ENCODE data around the gene UBE2J2.

Gene UBE2J2

GRCh38 chr1:1321477-1321876 lies 47.8 kb upstream of the UBE2J2 start:
- peaks cover 66% of the 10 kb centered on the region for H3K79me2 ChIP-seq (ENCODE audit: control insufficient read depth, low read length)
- H3K4me2 ChIP-seq (ENCODE audit: low read length), result no peak overlapping the region
- H4K20me1 ChIP-seq (ENCODE audit: control insufficient read depth, insufficient read depth, low read depth, low read length), result peaks cover 18% of the 10 kb centered on the region
- H3F3A ChIP-seq (ENCODE audit: control insufficient read depth, insufficient read depth), result peaks cover 9% of the 10 kb centered on the region; the same call in 1 of the 2 replicates
- H3K27ac ChIP-seq (ENCODE audit: low read depth, low read length), result no peak overlapping the region
- peaks cover 53% of the 10 kb centered on the region for H3K36me3 ChIP-seq (ENCODE audit: control insufficient read depth, low read length)
- H3K9me3 ChIP-seq (ENCODE audit: control insufficient read depth, insufficient read depth, low read length), result no peaks in the 10 kb centered on the region
- no peaks in the 10 kb centered on the region for H3K9me2 ChIP-seq (replicated peaks; ENCODE audit: control insufficient read depth, low read length)
- TF ChIP-seq EZH2phosphoT487 (IDR thresholded peaks at IDR 0.05; ENCODE audit: borderline replicate concordance, low read length) (no peak), CTCF (IDR thresholded peaks at IDR 0.05; ENCODE audit: low read depth, low read length, poor library complexity, severe bottlenecking) (no peak)
- H3K27me3 ChIP-seq (ENCODE audit: control insufficient read depth, low read length), result no peaks in the 10 kb centered on the region
- no peak overlapping the region for H3K4me3 ChIP-seq (ENCODE audit: low read length)
- H3K4me1 ChIP-seq (ENCODE audit: control insufficient read depth, low read length), result peaks cover 26% of the 10 kb centered on the region

- Histone ChIP-seq H3K79me2 (ENCODE audit: control insufficient read depth, low read length) (peaks cover 60% of the 10 kb centered on the region), H3K36me3 (ENCODE audit: control insufficient read depth, low read length) (peaks cover 53% of the 10 kb centered on the region), H3K9me3 (ENCODE audit: control insufficient read depth, insufficient read depth, low read length) (no peaks in the 10 kb centered on the region), H3K4me2 (ENCODE audit: low read length) (no peak overlapping the region), H3K27me3 (ENCODE audit: control insufficient read depth, low read length) (no peaks in the 10 kb centered on the region), H3K9me2 (replicated peaks; ENCODE audit: control insufficient read depth, low read length) (no peaks in the 10 kb centered on the region), H3F3A (ENCODE audit: control insufficient read depth, insufficient read depth) (peaks cover 9% of the 10 kb centered on the region; the same call in 1 of the 2 replicates), H4K20me1 (ENCODE audit: control insufficient read depth, insufficient read depth, low read depth, low read length) (peaks cover 18% of the 10 kb centered on the region), H3K27ac (ENCODE audit: low read depth, low read length) (no peak overlapping the region), H3K4me1 (ENCODE audit: control insufficient read depth, low read length) (peaks cover 20% of the 10 kb centered on the region), H3K4me3 (ENCODE audit: low read length) (no peak overlapping the region)
- TF ChIP-seq CTCF (IDR thresholded peaks at IDR 0.05; ENCODE audit: low read depth, low read length, poor library complexity, severe bottlenecking), result no peak
- TF ChIP-seq EZH2phosphoT487 (IDR thresholded peaks at IDR 0.05; ENCODE audit: borderline replicate concordance, low read length), result no peak
Observed at GRCh38 chr1:1320666-1321448, 47.2 kb upstream of the UBE2J2 start.

GRCh38 chr1:1319646-1319941 lies 45.9 kb upstream of the UBE2J2 start:
- Histone ChIP-seq H3K79me2 (ENCODE audit: control insufficient read depth, low read length) (peaks cover 55% of the 10 kb centered on the region), H3K9me2 (replicated peaks; ENCODE audit: control insufficient read depth, low read length) (no peaks in the 10 kb centered on the region), H3F3A (ENCODE audit: control insufficient read depth, insufficient read depth) (peaks cover 9% of the 10 kb centered on the region; the same call in 1 of the 2 replicates), H3K4me3 (ENCODE audit: low read length) (no peak overlapping the region), H3K4me1 (ENCODE audit: control insufficient read depth, low read length) (peaks cover 11% of the 10 kb centered on the region), H3K27me3 (ENCODE audit: control insufficient read depth, low read length) (no peaks in the 10 kb centered on the region), H3K36me3 (ENCODE audit: control insufficient read depth, low read length) (peaks cover 61% of the 10 kb centered on the region), H3K27ac (ENCODE audit: low read depth, low read length) (no peak overlapping the region), H4K20me1 (ENCODE audit: control insufficient read depth, insufficient read depth, low read depth, low read length) (peaks cover 21% of the 10 kb centered on the region), H3K9me3 (ENCODE audit: control insufficient read depth, insufficient read depth, low read length) (no peaks in the 10 kb centered on the region), H3K4me2 (ENCODE audit: low read length) (no peak overlapping the region)
- TF ChIP-seq EZH2phosphoT487 (IDR thresholded peaks at IDR 0.05; ENCODE audit: borderline replicate concordance, low read length), result no peak
- TF ChIP-seq CTCF (IDR thresholded peaks at IDR 0.05; ENCODE audit: low read depth, low read length, poor library complexity, severe bottlenecking), result no peak
